Brain microvascular endothelial cell (primary cell): ENCODE measurements around the gene UBE2G2.
A peak's percentile ranks its signal among the peaks of the same experiment; 100 is the strongest.

ENCODE experiments used
- DNase-seq: peaks from one replicate; pipeline ENCODE4 v3.0.0-alpha.2; 2020
- H3K27ac ChIP-seq: fragments of 250-450 bp; sonication (Bioruptor Pico); 2 replicates; pipeline ENCODE4 v1.5.1; 2020; ENCODE audit warnings: mild to moderate bottlenecking, moderate library complexity
- H3K27me3 ChIP-seq: fragments of 250-450 bp; sonication (Bioruptor Pico); replicated peaks from 2 replicates; pipeline ENCODE4 v1.5.1; 2020; ENCODE audit warnings: mild to moderate bottlenecking
- H3K36me3 ChIP-seq: fragments of 250-450 bp; sonication (Bioruptor Pico); replicated peaks from 2 replicates; pipeline ENCODE4 v1.5.1; 2020; ENCODE audit warnings: mild to moderate bottlenecking
- H3K4me3 ChIP-seq: 2 replicates; pipeline ENCODE4 v1.5.1; 2011; ENCODE audit warnings: low read depth, mild to moderate bottlenecking, control low read depth, low read length, moderate library complexity
- in situ Hi-C: cut with HindIII; loops from 2 replicates; pipeline ENCODE4 v1.10.0; 2017; ENCODE audit warnings: low sequenced_read_pairs, low pct_ligation_motif_present
- TF ChIP-seq, protein P1 (sequence below): IDR thresholded peaks from 2 replicates; pipeline ENCODE4 v1.5.1; 2011; ENCODE audit warnings: low read depth, mild to moderate bottlenecking, moderate library complexity, low read length, control low read depth, inconsistent platforms; ENCODE audit errors: missing control alignments

The UBE2G2 gene

GRCh38 chr21:44800971-44801467 lies 601 bp downstream of the UBE2G2 start:
- Histone ChIP-seq H3K36me3 (peaks cover 22% of the 10 kb centered on the region), H3K27ac (no peak overlapping the region), H3K27me3 (no peaks in the 10 kb centered on the region), H3K4me3 (peak overlapping the region; percentile 86)
- in situ Hi-C loops: loop anchor here (10.0 kb wide), 1 partner anchor 54 kb away; no protein-coding TSS in a partner anchor
- TF ChIP-seq, protein P1, sequence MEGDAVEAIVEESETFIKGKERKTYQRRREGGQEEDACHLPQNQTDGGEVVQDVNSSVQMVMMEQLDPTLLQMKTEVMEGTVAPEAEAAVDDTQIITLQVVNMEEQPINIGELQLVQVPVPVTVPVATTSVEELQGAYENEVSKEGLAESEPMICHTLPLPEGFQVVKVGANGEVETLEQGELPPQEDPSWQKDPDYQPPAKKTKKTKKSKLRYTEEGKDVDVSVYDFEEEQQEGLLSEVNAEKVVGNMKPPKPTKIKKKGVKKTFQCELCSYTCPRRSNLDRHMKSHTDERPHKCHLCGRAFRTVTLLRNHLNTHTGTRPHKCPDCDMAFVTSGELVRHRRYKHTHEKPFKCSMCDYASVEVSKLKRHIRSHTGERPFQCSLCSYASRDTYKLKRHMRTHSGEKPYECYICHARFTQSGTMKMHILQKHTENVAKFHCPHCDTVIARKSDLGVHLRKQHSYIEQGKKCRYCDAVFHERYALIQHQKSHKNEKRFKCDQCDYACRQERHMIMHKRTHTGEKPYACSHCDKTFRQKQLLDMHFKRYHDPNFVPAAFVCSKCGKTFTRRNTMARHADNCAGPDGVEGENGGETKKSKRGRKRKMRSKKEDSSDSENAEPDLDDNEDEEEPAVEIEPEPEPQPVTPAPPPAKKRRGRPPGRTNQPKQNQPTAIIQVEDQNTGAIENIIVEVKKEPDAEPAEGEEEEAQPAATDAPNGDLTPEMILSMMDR: peak; percentile 57
- DNase-seq: no peak

DNA sequence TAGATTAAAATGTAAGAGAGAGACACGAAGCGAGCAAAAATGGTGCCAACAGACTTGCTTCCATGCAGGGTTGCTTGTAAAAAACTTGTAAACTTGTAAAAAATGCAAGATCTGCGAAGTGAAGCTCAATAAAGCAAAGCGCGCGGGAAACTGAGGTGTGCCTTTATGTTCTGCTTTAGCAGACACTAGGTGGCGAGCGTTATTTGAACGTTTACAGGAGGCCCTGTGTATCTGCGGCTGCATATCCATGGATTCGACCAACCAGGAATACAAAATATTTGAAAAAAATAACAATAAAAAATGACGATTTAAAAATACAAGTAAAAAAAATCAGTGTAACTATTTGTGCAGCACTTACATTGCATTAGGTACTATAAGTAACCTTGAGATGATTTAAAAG lies 1.5 kb downstream of the UBE2G2 start:
- no peak overlapping the region for H3K27ac ChIP-seq
- TF ChIP-seq, protein P1: peak; percentile 59
- in situ Hi-C loops: loop anchor here (10.0 kb wide), 1 partner anchor 55 kb away; no protein-coding TSS in a partner anchor
- H3K27me3 ChIP-seq: no peaks in the 10 kb centered on the region
- no peak for DNase-seq
- H3K36me3 ChIP-seq: peaks cover 18% of the 10 kb centered on the region
- no peak overlapping the region for H3K4me3 ChIP-seq

- H3K36me3 ChIP-seq: peaks cover 15% of the 10 kb centered on the region
- TF ChIP-seq, protein P1: no peak
- no peak overlapping the region for H3K4me3 ChIP-seq
- H3K27me3 ChIP-seq: no peaks in the 10 kb centered on the region
- H3K27ac ChIP-seq: no peak overlapping the region
- no peak for DNase-seq
- in situ Hi-C loops: loop anchor here (10.0 kb wide), 1 partner anchor 55 kb away; no protein-coding TSS in a partner anchor
Measured at GRCh38 chr21:44799646-44800045, 2.0 kb downstream of the UBE2G2 start.

GRCh38 chr21:44797775-44798174 lies 3.8 kb downstream of the UBE2G2 start:
- in situ Hi-C loops: no loop called here
- DNase-seq: no peak
- Histone ChIP-seq H3K27ac (no peak overlapping the region), H3K36me3 (peaks cover 13% of the 10 kb centered on the region), H3K4me3 (no peak overlapping the region), H3K27me3 (no peaks in the 10 kb centered on the region)
- TF ChIP-seq, protein P1: no peak

DNA sequence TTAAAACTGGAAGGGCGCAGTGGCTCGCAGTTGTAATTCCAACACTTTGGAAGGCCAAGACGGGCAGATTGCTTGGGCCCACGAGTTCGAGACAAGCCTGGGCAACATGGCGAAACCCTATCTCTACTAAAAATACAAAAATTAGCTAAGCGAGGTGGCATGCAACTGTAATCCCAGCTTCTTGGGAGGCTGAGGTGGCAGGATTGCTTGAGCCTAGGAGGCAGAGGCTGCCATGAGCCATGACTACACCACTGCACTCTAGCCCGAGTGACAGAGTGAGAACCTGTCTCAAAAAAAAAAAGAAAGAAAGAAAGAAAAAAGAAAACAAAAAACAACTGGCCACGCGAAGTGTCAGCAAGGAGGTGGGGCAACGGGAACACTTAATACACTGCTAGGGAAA lies 6.3 kb downstream of the UBE2G2 start:
- Histone ChIP-seq H3K27me3 (no peaks in the 10 kb centered on the region), H3K27ac (no peak overlapping the region), H3K36me3 (peaks cover 17% of the 10 kb centered on the region), H3K4me3 (no peak overlapping the region)
- no peak for DNase-seq
- in situ Hi-C loops: no loop called here
- TF ChIP-seq, protein P1: no peak
